Activated CD4-positive, alpha-beta T cell treated with anti-CD3 and anti-CD28 coated beads for 36 hours (primary cell): Measurements from ENCODE around the gene NAV2. TPM values are rescaled to one million over a fixed set of nuclear protein-coding genes. Genes with fewer than 3 reads are reported as not detected.

Experiments used
- ATAC-seq: fragments of 200-7000 bp; cut with Tn5 transposase; one replicate; pipeline ENCODE4 v1.10.0; 2021; ENCODE audit warnings: mild to moderate bottlenecking, moderate library complexity
- CTCF ChIA-PET: fragments of 350-600 bp; sonication (Branson Sonifier 250); formaldehyde crosslinking; loops from one replicate; lab custom pipeline; 2021; ENCODE audit warnings: antibody characterized with exemption; lab: Charles Lee
- POLR2A ChIA-PET: fragments of 350-600 bp; sonication (Branson Sonifier 250); formaldehyde crosslinking; loops from one replicate; lab custom pipeline; 2021; ENCODE audit warnings: antibody characterized with exemption, inconsistent platforms; lab: Charles Lee
- DNase-seq: peaks from one replicate; pipeline ENCODE4 v3.0.0-alpha.2; 2020
- H3K27ac Mint-ChIP-seq: one replicate; pipeline ENCODE4 v1.8.0; 2021; ENCODE audit warnings: mixed read lengths
- H3K27me3 Mint-ChIP-seq: one replicate; pipeline ENCODE4 v1.8.0; 2021; ENCODE audit warnings: mixed read lengths
- H3K36me3 Mint-ChIP-seq: one replicate; pipeline ENCODE4 v1.8.0; 2021; ENCODE audit warnings: low read depth, mixed read lengths
- H3K4me1 Mint-ChIP-seq: one replicate; pipeline ENCODE4 v1.8.0; 2021; ENCODE audit warnings: mixed read lengths
- H3K4me3 Mint-ChIP-seq: one replicate; pipeline ENCODE4 v1.8.0; 2021; ENCODE audit warnings: mild to moderate bottlenecking, moderate library complexity, mixed read lengths
- H3K9me3 Mint-ChIP-seq: one replicate; pipeline ENCODE4 v1.8.0; 2021; ENCODE audit warnings: low read depth, mixed read lengths
- intact Hi-C, 2 experiments: fragments of 100-400 bp; cut with DNase I in 1 of 2; cut with micrococcal nuclease in 1 of 2; formaldehyde crosslinking; loops; one replicate each; pipeline versions ENCODE4 v1.14.2 to v1.15.1; 2022 to 2024; cut with DNase I, micrococcal nuclease
- total RNA-seq, 2 experiments: library from RNA; stranded (reverse); gene quantifications; one replicate each; pipeline ENCODE4 v1.2.3, GENCODE V29; 2021

The NAV2 gene
- total RNA-seq, 2 experiments from 2014 or later, result 0.54 to 0.55 TPM

DNA sequence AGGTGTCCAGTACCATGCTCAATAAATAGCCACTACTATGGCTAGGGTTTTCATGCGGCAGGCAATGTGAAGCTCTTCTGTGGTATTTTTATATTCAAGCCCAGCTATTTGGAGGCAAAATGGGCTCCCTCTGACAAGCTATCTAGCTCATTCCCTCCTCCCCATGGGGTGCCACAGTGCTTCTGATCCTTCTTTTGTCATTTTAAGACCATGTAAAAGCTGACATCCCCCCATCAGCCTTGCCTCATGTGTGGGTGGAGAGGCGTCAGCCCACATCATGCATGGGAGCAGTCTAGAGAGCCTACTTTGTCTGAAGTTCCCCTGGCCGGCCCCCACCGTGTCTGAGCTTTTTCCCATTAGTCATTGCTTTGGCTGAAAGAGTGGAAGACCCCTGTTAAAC lies 59.8 kb downstream of the NAV2 start:
- Mint-ChIP-seq H3K9me3 (no peaks in the 10 kb centered on the region), H3K27me3 (peaks cover 36% of the 10 kb centered on the region), H3K27ac (no peak overlapping the region), H3K4me3 (no peak overlapping the region), H3K4me1 (peaks cover 1% of the 10 kb centered on the region), H3K36me3 (no peaks in the 10 kb centered on the region)
- ChIA-PET POLR2A (no interaction called here), CTCF (no interaction called here)
- DNase-seq (no peak), ATAC-seq (no peak)
- intact Hi-C loops, result no loop called here

GRCh38 chr11:19774329-19774728 lies 61.7 kb downstream of the NAV2 start:
- no peaks in the 10 kb centered on the region for H3K9me3 Mint-ChIP-seq
- DNase-seq (no peak), ATAC-seq (no peak)
- H3K4me3 Mint-ChIP-seq, result no peak overlapping the region
- ChIA-PET CTCF (no interaction called here), POLR2A (no interaction called here)
- peaks cover 8% of the 10 kb centered on the region for H3K4me1 Mint-ChIP-seq
- peaks cover 54% of the 10 kb centered on the region for H3K27me3 Mint-ChIP-seq
- no peak overlapping the region for H3K27ac Mint-ChIP-seq
- no peaks in the 10 kb centered on the region for H3K36me3 Mint-ChIP-seq
- intact Hi-C loops, result no loop called here

- ChIA-PET CTCF (interaction anchor here (0.6 kb wide), 1 partner anchor 221 kb away, joined by 4 read pairs; no protein-coding TSS in a partner anchor), POLR2A (no interaction called here)
- Mint-ChIP-seq H3K27ac (no peak overlapping the region), H3K9me3 (no peaks in the 10 kb centered on the region), H3K4me1 (peaks cover 8% of the 10 kb centered on the region), H3K36me3 (no peaks in the 10 kb centered on the region), H3K27me3 (peaks cover 59% of the 10 kb centered on the region), H3K4me3 (no peak overlapping the region)
- intact Hi-C loops, result no loop called here
- DNase-seq (no peak), ATAC-seq (no peak)
Measured at GRCh38 chr11:19774817-19775580, 62.4 kb downstream of the NAV2 start.

DNA sequence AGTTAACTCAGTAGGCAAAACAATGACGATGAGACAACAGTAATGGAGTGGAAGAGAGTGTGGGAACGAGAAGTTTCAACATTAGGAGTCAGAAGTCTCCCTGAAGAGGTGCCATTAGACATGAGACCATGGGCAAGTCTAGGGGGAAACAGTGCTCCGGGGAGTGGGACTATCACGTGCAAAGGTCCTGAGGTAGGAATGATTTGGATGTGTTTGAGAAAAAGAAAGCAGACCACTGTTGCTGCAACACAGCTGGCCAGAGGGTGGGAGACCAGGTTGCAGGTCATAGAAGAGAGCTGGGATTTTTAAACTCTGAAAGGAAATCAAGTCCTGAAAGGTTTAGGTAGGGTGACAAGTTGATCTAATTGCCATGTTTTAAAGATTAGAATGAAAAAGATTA lies 63.0 kb downstream of the NAV2 start:
- H3K27me3 Mint-ChIP-seq, result peaks cover 59% of the 10 kb centered on the region
- H3K4me3 Mint-ChIP-seq, result no peak overlapping the region
- H3K36me3 Mint-ChIP-seq, result no peaks in the 10 kb centered on the region
- H3K4me1 Mint-ChIP-seq, result peaks cover 8% of the 10 kb centered on the region
- H3K27ac Mint-ChIP-seq, result no peak overlapping the region
- H3K9me3 Mint-ChIP-seq, result no peaks in the 10 kb centered on the region
- intact Hi-C loops, result loop anchor here in 1 of 2 experiments (2.0 kb wide), 1 partner anchor 63 kb away; the partner anchor contains the start of gene NAV2
- DNase-seq (no peak), ATAC-seq (no peak)
- POLR2A ChIA-PET, result no interaction called here
- CTCF ChIA-PET, result interaction anchor here (0.6 to 1.0 kb wide), 2 partner anchors 221 to 229 kb away, joined by 3 to 4 read pairs; no protein-coding TSS in a partner anchor

DNA sequence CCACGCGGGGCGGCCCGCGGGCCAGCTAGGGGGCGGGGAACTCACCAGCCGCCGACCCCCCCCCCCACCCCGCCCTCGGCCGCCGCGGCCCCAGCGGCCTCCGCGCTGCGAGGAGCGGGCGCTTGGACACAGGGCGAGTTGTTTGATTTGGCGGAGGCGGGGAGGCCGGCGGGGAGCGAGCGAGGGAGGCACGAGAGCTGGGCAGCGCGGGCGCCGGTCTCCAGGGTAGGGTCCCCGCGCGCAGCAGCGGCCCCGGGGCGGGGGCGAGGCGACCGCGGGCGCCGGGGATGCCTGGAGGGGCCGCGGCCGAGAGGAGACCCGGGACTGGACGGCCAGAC lies 64.4 kb downstream of the NAV2 start:
- H3K27ac Mint-ChIP-seq, result no peak overlapping the region
- ATAC-seq, result no peak
- peaks cover 8% of the 10 kb centered on the region for H3K4me1 Mint-ChIP-seq
- no peaks in the 10 kb centered on the region for H3K36me3 Mint-ChIP-seq
- H3K9me3 Mint-ChIP-seq, result no peaks in the 10 kb centered on the region
- no peak for DNase-seq
- ChIA-PET CTCF (no interaction called here), POLR2A (no interaction called here)
- H3K4me3 Mint-ChIP-seq, result peak overlapping the region; percentile 54
- peaks cover 58% of the 10 kb centered on the region for H3K27me3 Mint-ChIP-seq
- intact Hi-C loops, result loop anchor here in 1 of 2 experiments (2.0 kb wide), 1 partner anchor 64 kb away; the partner anchor contains the start of gene NAV2

DNA sequence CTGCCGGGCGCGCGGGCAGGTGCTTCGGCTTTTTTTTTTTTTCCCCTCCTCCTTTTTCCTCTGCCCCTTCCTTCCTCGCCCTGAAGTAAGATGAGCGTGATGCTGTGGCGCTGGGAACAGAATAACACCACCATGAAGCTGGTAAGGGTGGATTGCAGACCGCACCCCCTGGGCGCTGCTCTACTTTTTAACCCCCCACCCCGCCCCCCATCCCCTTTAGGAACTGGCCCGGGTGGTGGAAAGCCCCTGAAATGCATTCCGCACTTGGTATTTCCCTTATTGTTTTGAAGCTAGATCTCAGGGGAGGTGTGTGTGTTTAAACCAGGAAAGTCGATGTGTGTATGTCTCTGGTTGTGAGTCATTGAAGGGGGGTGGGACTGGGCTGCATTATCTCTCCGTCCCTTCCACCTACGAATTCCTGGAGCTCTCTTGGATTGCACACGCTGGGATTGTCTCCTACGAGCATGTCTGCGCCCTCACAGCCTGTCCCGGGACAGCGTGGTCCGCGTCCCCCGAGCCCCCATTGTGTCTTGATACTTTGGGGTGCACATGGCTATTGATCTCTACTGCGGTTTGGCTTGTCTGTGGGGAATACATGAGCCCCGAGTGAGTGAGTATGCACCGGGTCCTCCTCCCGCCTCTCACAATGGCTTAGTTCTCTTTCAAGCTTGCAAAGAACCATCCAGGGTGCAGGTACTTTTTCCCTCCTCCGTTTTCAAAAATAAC lies 64.9 kb downstream of the NAV2 start:
- Mint-ChIP-seq H3K27me3 (peaks cover 58% of the 10 kb centered on the region), H3K4me1 (peaks cover 8% of the 10 kb centered on the region), H3K36me3 (no peaks in the 10 kb centered on the region), H3K9me3 (no peaks in the 10 kb centered on the region), H3K27ac (no peak overlapping the region), H3K4me3 (peak overlapping the region; percentile 54)
- CTCF ChIA-PET, result interaction anchor here (0.6 kb wide), 1 partner anchor 1190 kb away, joined by 3 read pairs; no protein-coding TSS in a partner anchor
- ATAC-seq (peak; percentile 89), DNase-seq (peak; percentile 30)
- intact Hi-C loops, result loop anchor here in 1 of 2 experiments (2.0 kb wide), 1 partner anchor 65 kb away; the partner anchor contains the start of gene NAV2
- POLR2A ChIA-PET, result no interaction called here

DNA sequence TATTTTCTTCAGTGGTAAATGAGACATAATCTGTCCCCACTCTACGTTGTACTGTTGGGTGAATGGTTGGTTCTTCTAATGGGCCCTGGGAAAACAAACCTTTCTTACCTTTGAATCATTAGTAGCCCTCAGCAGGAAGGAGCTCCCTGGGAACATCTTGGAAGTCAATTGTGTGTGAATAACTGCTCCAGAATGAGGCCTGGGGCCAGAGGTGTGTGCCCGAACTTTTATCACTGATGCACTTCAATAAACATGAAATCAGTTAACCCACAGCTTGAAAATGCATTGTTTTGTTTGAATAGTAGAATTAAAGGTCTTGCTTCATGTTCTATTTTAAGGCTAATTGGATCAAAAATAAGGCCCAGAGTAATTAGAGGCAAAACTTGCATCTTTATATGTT lies 67.1 kb downstream of the NAV2 start:
- peaks cover 52% of the 10 kb centered on the region for H3K27me3 Mint-ChIP-seq
- ATAC-seq (no peak), DNase-seq (no peak)
- no peak overlapping the region for H3K4me3 Mint-ChIP-seq
- no peak overlapping the region for H3K27ac Mint-ChIP-seq
- peaks cover 8% of the 10 kb centered on the region for H3K4me1 Mint-ChIP-seq
- POLR2A ChIA-PET, result no interaction called here
- CTCF ChIA-PET, result no interaction called here
- intact Hi-C loops, result no loop called here
- no peaks in the 10 kb centered on the region for H3K36me3 Mint-ChIP-seq
- H3K9me3 Mint-ChIP-seq, result no peaks in the 10 kb centered on the region

- Mint-ChIP-seq H3K4me3 (no peak overlapping the region), H3K9me3 (no peaks in the 10 kb centered on the region), H3K27ac (no peak overlapping the region), H3K4me1 (peaks cover 8% of the 10 kb centered on the region), H3K27me3 (peaks cover 44% of the 10 kb centered on the region), H3K36me3 (no peaks in the 10 kb centered on the region)
- CTCF ChIA-PET, result no interaction called here
- ATAC-seq (no peak), DNase-seq (no peak)
- POLR2A ChIA-PET, result no interaction called here
- intact Hi-C loops, result no loop called here
Measured at GRCh38 chr11:19781351-19781750, 68.7 kb downstream of the NAV2 start.

DNA sequence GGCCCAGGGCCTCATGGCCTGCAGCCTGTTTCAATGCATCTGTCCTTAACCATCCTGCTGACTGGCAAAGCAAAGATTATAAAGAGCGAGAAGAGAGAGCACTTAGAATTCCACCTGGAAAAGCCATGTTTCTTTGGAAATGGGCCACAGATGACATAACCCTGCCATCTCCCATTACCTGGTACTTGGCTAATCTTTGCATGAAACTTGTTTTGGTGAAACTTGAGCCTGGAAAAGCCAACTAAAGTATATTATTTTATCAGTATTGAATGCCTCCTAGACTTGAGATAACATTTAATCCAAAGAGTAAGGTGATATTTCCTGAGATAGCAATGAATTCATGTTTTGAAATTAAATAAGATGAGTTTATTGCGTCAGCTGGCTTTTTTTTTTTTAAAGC lies 72.6 kb downstream of the NAV2 start:
- Mint-ChIP-seq H3K27ac (no peak overlapping the region), H3K9me3 (no peaks in the 10 kb centered on the region), H3K4me3 (no peak overlapping the region), H3K4me1 (no peaks in the 10 kb centered on the region), H3K27me3 (peaks cover 25% of the 10 kb centered on the region), H3K36me3 (no peaks in the 10 kb centered on the region)
- POLR2A ChIA-PET, result no interaction called here
- intact Hi-C loops, result no loop called here
- DNase-seq (no peak), ATAC-seq (no peak)
- CTCF ChIA-PET, result no interaction called here

GRCh38 chr11:19786644-19787043 lies 74.0 kb downstream of the NAV2 start:
- peaks cover 25% of the 10 kb centered on the region for H3K27me3 Mint-ChIP-seq
- ChIA-PET CTCF (no interaction called here), POLR2A (no interaction called here)
- intact Hi-C loops, result no loop called here
- H3K27ac Mint-ChIP-seq, result no peak overlapping the region
- no peaks in the 10 kb centered on the region for H3K36me3 Mint-ChIP-seq
- no peak for ATAC-seq
- DNase-seq, result no peak
- no peaks in the 10 kb centered on the region for H3K9me3 Mint-ChIP-seq
- H3K4me1 Mint-ChIP-seq, result no peaks in the 10 kb centered on the region
- H3K4me3 Mint-ChIP-seq, result no peak overlapping the region

GRCh38 chr11:19788435-19788834 lies 75.8 kb downstream of the NAV2 start:
- intact Hi-C loops, result no loop called here
- Mint-ChIP-seq H3K36me3 (no peaks in the 10 kb centered on the region), H3K27ac (no peak overlapping the region), H3K4me1 (no peaks in the 10 kb centered on the region), H3K27me3 (peaks cover 19% of the 10 kb centered on the region), H3K9me3 (no peaks in the 10 kb centered on the region), H3K4me3 (no peak overlapping the region)
- ChIA-PET CTCF (interaction anchor here (1.0 kb wide), 1 partner anchor 23 kb away, joined by 3 read pairs; no protein-coding TSS in a partner anchor), POLR2A (no interaction called here)
- DNase-seq (no peak), ATAC-seq (no peak)
